A172 (cell line): ENCODE results near the gene PSTPIP1. TPM values are rescaled to one million over a fixed set of nuclear protein-coding genes. Genes with fewer than 3 reads are reported as not detected.
"Not testable (repeated sequence)": the region's sequence is repeated elsewhere in the genome, so short reads cannot be mapped to it uniquely, and the experiment has no call there.

Experiments
- DNase-seq: peaks from one replicate; pipeline ENCODE4 v3.0.0-alpha.2; 2015; ENCODE audit warnings: low spot score
- total RNA-seq: library from RNA; depleted of rRNA; stranded (reverse); fragments of >200 nt; shearing (Covaris generic); gene quantifications from 2 replicates; pipeline ENCODE4 v1.2.3, GENCODE V29; 2014; rRNA removed

PSTPIP1 gene
- total RNA-seq: 0.33 and 1.0 TPM in 2 replicates

DNA sequence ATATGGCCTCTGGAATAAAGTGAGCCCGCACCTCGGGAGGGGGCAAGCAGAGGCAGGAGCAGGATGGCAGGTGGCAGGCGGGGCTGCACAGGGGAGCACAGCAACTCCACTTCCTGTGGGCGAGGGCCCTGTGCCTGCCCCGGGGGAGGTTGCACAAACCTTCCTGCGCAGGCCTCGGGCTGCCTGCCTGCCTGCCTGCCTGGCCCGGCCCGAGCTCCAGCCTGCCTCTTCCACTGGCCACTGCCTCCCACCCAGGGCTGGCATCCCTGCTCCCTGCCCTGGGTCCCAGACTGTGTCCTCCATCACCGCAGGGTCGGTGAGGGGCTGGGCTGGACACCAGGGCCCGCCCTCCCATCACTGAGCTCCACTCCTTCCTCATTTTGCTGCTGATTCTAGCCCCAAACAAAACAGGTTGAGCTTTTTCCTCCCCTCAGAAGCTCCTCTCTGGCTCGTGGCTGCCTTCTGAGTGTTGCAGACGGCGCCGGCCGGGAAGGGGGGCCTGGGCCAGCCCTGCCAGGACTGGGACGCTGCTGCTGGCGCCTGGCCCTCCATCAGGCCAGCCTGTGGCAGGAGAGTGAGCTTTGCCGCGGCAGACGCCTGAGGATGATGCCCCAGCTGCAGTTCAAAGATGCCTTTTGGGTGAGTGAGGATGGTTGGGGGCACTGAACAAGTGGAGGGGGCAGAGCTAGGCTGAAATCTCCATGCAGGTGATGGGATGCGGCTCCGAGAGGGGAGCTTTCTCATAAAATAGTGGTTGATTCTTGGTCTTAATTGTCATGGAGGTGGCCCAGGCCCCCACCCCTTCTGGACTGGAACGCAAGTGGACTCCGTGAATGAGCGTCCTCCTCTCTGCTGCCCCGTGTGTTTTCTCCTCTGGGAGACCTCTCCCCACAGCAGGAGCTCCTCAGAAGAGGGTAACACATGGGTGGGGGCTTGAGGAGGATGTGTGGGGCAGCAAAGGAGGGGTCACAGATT lies at the start of gene PSTPIP1:
PSTPIP1 (plus strand) TSS at position 156 of the 975 bp plus-strand sequence; CDS start at position 604, 448 bp downstream.
- no peak for DNase-seq

DNA sequence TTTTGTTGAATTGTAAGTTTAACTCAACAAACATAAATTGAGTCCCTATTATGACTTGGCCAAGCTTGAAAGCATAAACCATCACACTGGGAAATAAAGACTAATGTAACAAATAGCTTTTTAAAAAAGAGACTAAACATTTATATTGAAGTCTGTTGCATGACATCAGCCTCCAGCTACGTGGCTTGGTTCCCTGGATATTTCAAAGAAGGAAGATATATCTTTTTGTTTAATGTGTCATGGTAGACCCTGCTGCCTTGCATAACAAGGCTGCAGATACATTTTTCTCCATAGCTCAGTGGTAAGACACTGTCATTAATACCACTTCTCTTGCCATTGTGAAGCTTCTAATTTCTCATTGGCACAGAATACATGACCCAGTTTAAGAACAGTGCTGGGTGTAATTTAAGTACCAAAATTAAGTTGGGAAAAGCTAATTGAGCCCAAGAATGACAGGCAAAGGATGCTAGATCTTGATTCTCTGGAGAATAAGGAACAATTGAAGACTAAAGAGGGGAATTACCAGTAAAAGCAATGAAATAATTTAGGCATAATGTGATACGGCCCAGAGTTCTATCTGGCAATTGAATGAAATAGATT lies 49.3 kb upstream of the PSTPIP1 start:
- DNase-seq: no peak

DNA sequence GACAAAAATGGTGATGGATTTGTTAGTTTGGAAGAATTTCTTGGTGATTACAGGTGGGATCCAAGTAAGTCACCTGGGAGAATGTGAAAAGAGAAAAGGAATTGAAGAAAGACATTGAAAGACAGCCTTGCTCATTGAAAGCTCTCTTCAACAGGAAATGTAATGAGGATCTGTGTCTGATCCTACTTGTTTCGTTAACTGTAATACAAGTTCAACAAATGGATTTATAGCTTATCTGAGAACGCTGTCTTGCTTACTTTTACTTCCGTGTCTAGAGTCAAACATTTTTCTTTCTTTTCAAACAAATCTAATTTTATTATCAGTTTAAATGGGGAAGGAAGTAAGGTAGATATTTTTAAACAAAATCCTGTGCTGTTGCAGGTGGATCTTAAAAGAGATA lies 47.5 kb upstream of the PSTPIP1 start:
- no peak for DNase-seq

DNA sequence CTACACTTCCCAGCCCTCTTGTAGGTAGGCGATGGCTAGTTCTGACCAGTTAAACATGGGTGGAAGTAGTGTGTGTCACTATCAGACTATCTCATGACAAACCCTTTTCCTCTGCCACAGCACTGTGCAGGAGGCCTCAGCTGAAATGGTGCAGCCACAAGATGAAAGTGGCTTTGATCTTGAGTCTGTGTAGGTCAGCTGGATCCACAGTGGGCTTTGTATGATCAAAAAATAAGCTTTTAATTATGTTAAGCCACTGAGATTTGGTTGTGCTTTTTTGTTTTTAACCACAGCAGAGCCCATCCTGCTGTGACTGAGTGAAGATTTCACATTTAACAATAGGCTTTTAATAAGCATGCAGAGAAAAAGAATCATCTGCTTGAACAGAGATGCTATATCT lies 43.7 kb upstream of the PSTPIP1 start:
- no peak for DNase-seq

DNA sequence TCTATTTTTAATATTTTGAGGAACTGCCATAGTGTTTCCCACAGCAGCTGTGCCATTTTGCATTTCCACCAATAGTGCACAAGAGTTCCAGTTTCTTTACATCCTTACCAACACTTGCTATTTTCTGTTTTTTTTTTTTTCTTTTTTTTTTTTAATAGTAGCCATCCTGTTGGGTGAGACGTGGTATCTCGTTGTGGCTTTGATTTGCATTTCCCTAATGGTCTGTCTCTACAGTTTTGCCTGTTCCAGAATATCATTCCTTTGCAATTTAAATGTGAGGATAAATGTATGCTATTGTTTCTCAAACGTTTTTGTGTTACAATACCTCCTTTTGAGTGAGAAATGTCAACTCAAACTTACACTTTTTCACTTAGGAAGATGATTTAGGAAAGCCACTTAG lies 41.0 kb upstream of the PSTPIP1 start:
- DNase-seq: no peak

DNA sequence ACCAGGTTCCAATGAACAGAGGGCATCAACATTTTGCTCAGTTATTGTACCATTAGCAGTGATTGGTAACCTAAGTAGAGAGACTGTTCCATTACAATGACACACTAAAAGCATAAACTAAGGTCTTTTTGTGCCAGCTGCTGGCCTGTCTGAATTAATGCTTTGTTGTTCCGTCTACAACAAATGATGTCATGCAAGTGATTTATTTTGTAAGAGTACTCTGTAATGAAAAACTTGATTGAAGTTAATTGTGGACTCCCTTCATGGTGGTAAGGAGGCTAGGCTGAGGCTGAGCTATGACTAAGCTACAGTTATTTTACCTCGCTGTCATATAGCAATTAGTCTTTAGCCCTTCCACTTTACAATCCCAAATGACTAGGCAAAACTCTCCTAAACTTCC lies 40.2 kb upstream of the PSTPIP1 start:
- DNase-seq: peak; percentile 56

DNA sequence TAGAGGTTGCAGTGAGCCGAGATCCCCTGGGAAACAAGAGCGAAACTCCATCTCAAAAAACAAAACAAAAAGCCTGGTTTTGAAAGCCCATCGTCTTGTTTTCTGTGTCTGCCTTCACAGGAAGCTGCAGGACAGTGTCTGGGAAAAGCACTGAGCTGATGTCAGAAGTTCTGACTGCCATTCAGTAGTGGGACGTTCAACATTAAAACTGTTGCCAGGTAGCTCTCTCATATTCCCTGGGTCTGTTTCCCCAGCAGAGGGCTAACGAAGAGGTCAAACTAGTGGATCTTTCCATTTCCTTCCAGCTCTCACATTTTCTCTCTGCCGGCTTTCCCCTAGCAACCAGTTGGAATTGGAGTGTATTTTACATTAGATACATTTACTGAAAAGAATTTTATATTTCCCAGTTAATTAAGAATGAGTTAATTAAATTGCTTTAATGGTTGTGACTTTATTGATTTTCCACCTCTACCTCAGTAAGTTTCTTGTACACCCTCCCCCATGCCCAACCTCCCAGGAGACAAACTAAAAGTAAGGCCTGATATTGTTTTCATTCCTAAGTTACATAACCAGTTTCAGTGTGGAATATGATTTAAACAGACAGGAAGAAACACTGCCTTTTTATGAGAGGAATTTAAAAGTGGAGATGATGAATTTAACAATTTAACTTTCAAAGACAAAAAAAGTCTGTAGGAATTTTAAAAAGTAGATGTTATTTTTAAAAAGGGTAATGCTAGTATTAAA lies 33.5 kb upstream of the PSTPIP1 start:
- no peak for DNase-seq

DNA sequence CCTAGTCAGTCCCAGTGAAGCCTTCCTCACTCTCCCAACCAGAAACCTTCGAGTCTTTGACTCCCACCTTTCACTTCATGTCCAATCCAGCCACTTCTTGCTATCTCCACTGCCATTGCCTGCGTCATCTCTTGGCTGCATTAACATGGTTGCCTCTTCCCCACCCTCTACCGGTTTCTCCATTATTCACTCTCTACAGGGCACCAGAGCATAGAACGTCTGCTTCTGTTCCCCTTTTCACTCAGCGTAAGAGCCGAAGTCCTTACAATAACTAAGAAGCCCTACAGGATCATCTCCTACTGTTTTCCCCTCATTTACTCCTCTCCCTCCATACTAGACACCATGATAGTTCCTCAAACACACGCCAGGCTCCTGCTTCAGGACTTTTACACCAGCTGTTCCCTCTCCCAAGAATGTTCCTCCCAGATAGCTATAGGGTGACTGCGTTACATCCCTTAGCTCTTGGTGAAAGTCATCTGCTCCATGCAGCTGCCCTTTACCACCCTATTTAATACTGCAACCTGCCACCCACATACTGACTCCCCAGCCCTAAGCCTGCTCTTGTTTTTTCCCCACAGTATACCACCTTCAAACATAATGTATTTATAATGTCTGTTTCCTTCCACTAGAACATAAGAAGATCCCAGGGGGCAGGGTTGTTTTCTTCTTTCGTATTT lies 32.5 kb upstream of the PSTPIP1 start:
- no peak for DNase-seq

DNA sequence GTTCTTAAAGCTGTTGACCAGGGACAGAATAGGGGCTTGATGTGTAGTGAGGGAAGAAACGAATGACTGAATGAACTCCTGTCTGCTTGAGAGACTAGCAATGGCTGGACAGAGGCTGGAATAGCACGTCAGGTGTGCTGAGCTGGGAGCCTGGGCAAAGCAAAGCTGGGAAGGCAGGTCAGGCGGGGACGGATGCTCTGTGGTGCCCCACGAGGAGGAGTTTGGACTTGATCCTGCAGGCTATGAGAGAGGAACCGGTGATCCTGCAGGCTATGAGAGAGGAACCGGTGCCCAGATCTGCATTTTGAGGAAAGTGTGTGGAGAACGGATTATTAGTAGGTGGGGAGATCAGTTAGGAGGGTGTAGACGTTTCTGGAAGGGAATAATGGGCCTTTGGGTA lies 31.3 kb upstream of the PSTPIP1 start:
- DNase-seq: no peak

DNA sequence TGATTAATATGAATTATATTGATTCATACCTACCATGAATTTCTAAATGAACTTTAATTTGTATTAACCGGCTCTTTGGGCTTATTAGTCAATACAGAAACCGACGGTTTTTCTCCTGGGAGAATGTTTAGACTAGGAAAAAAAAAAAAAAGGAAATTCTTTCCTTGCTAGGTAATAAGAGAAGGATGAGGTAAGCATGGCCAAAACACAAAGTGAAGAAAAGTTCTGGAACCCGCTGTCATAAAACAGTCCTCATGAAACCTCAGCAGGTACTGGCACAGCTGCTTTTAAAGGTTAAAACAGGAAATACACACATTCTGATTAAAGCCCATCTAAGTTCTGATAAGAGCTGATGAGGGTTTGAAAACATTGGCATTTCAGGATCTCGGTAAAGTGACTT lies 30.8 kb upstream of the PSTPIP1 start:
- no peak for DNase-seq

DNA sequence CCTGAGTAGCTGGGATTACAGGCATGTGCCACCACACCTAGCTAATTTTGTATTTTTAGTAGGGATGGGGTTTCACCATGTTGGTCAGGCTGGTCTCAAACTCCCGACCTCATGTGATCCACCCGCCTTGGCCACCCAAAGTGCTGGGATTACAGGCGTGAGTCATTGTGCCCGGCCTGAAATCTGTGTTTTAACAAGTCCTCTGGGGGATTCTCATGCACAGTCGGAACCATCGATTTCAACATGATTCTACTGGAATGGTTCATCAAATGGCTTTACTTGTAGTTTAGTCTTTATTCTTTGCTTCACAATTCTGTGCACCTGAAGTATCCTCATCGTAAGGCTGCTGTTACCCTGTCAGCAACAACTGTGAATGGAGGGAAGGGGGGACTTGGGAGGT lies 28.9 kb upstream of the PSTPIP1 start:
- DNase-seq: not testable (repeated sequence)

DNA sequence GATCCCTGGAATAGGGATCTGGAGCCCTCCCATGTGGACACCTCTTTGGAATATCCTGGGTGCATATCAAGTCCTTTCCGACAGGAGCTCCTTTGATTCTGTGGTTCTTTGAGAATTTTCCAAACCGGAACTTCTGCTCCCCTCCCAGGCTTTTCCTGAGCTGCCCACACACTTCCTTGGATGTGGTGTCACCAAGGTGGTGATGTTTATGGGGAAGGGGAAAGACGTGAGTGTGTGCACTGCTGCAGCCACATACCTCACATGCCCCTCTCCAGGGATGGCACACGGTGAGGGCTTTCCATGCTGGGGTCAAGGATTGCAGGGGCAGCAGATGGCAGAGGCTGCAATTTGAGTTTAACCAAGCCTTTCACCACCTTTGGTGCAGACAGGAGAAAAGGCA lies 27.9 kb upstream of the PSTPIP1 start:
- DNase-seq: no peak

DNA sequence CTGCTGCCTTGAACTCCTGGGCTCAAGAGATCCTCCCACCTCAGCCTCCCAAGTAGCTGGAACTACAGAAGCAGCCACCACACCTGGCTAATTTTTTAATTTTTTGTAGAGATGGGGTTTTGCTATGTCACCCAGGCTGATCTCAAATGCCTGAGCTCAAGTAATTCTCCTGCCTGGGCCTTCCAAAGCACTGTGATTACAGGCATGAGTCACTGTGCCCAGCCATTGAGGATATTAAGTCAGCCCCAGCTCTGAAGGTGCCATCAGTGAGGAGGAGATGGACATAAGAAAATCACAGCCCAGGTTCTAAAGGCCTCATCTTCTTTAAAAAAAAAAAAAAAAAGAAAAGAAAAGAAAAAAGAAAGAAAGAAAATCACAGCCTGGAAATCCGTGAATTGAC lies 26.6 kb upstream of the PSTPIP1 start:
- peak; percentile 18 for DNase-seq

DNA sequence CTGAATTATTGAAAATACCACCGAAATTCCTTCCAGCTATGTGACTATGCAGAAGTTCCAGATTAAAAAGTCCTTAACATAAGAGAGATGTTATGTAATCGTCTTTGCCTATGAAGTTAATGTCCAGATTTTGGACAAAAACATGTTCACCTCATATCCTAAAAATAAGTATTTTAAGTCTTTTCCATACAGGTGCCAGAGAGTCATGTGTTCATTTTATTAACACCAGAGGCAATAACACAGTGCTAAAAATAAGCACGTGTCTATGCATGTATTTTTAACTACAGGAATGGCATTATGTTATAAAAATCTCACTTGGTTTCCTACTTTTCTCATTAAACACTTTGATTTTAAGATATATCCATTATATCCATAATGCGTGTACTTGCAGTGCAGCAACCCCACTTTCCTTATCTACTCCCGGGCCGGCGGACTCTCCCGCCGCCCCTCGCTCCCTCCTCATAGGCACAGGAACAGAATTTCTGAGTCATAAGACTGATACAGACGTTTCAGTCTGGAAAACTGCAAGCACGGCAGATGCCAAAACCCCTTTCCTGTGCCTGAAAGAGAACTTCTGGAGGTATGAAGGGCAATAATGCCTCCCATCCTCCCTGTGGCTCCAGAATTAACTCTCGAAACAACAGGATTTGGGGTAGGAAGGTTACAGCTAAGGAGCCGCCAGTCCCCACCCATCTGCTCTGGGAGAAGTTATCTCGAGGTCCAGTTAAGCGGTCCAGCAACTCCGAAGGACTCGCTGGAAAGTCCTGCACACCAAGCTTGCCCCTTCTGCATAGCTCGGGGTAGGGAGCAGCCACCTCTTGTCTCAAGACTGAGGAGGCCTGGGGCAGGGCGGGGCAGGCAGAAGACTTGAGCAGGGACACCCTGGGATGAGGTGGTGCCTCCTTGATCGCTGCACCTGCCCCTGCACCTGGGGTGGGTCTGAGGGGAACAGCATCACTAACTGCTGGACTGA lies 22.3 kb upstream of the PSTPIP1 start:
- no peak for DNase-seq

DNA sequence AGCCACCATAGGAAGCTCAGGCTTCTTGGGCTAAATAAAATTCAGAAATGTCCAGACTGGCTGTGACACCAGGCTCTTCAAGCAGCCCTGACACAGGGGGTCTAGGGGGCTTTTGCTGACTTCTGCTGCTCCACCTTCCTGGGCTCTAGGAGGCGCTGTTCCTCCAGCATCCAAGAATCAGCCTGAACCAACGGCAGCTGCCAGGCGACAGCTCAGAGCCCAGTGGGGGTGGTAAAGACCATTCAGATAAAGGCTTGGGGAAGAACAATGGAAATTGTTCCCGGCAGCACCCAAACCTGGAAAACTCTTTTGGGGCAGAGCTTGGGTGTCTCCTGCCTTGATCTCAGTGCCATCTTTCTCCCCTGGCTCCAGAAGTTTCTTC lies 21.6 kb upstream of the PSTPIP1 start:
- DNase-seq: peak; percentile 18

DNA sequence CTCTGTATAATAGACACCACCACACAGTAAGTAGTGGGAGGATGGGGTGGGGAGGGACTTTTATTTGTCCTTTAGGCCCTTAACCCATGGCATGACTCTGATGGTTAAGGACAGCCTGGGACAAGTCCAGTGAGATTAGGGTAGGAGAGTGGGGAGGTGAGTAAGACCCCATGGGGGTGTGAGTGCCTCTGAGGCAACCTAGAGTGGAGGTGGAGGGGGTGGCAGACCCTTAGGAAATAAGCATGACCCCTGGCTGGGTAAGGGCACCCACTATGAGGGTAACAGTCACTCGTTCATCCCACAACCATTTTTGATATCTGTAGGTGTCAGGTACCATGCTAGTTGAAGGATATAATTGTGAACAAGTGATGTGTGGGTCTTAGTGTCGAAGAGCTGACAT lies 21.0 kb upstream of the PSTPIP1 start:
- DNase-seq: no peak

DNA sequence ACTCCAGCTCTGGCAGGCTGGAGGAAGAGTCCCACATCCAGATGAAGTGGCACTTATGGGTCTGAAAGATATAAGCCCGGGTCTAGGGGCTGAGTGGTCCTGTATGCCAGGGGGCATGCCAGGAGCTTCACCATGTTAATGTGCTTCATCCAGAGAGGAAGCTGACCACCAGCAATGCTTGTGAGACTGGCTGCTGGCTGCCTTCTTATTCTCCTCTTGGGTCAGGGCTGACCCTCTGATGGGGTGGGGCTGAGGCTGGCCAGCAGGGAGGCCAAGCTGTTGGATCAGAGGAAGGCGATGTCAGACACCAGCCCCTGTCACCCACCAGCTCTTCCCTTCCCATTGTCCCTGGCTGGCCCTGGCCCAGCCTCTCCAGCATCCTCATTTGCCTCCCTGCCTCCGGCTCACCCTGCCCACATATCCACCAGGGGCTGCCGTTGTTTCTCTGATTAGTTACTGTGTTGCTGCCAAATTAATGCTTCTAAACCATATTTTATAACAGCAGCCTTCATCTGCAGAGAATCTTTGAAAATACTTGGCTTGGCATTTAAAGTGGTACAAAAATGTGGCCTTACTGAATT lies 20.4 kb upstream of the PSTPIP1 start:
- DNase-seq: no peak

DNA sequence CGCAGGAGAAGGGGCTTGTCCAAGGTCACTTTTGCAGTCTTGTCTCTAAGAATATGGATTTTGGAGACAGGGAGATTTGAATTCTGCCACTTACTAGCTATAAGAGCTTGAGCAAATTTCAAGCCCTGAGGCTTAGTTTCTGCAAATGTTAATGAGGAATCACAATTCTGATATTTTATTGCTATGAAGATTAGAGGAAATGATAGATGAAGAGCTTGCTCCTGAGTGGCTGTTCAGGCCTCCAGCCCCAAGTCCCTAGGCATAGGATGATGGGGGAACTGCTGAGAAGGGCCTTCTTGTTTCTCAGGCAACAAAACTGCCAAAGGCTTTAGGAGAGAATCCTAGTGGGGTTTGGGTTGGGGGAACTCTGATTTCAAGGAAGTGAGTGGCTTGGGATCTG lies 18.8 kb upstream of the PSTPIP1 start:
- DNase-seq: no peak

DNA sequence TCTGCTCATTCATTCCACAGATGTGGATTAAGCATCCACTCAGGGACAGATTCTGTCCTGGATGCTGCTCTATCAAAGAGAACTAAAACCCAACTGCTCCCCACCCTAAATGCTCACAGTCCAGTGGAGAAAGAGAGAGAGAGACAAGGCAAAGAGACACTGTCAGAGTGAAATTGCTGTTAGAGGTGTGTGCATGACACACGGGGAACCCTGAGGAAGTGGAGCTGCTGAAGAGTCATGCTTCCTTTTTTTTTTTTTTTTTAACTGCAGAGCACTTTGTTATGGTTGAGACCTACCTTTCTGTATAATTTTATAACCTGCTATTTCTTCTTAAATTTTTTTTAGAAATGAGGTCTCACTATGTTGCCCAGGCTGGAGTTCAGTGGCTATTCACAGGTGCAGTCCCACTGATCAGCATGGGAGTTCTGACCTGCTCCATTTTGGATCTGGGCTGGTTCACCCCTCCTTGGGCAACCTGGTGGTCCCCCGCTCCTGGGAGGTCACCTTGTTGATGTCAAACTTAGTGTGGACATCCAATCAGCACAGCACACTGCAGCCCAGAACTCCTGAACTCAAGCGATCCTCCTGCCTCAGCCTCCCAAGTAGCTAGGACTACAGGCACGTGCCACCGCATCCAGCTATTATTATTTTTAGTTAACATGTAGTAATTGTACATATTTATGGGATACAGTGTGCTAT lies 18.2 kb upstream of the PSTPIP1 start:
- no peak for DNase-seq
